ENCODE data around the gene IL20RB. TPM values are rescaled to one million over a fixed set of nuclear protein-coding genes. Genes with fewer than 3 reads are reported as not detected.

Gene IL20RB
- total RNA-seq, 3 donors from 2014 or later: 1.0 to 1.5 (median 1.1) TPM

Other genes with a start within 250 kb of the IL20RB start
- 10 to 100 TPM; 44.6 to 46.2 (median 44.6) TPM for gene STAG1, start 205.6 kb upstream of the IL20RB start, total RNA-seq
- 1 to 10 TPM in 1 of 3 donors, under 1 TPM in 2; 0.40 to 1.1 (median 0.71) TPM for gene SLC35G2, start 138.9 kb upstream of the IL20RB start, total RNA-seq
- gene NCK1, start 95.8 kb upstream of the IL20RB start, total RNA-seq: 10 to 100 TPM; 25.7 to 31.2 (median 30.0) TPM